ENCODE results near the gene PCDH7.

DNA sequence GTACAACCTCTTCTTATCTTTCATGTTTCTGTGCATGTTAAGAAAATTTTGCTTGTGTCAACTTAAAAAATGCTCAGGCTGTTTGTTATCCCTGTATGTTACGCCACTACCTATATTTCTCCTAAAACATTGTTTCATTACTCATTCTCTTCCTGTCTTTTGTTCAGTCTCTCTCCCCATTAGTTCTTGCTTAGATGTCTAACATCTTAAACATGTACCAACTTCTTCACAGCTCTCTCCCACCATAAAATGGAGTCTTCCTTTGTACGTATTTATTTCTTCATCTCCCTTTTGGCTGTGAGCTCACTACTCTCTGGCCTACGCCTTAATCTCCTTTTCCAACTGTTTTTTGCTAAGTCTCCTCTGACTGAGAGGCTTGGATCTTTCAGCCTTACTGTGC is 36.4 kb downstream of the PCDH7 start:
- TF ChIP-seq, protein P1, sequence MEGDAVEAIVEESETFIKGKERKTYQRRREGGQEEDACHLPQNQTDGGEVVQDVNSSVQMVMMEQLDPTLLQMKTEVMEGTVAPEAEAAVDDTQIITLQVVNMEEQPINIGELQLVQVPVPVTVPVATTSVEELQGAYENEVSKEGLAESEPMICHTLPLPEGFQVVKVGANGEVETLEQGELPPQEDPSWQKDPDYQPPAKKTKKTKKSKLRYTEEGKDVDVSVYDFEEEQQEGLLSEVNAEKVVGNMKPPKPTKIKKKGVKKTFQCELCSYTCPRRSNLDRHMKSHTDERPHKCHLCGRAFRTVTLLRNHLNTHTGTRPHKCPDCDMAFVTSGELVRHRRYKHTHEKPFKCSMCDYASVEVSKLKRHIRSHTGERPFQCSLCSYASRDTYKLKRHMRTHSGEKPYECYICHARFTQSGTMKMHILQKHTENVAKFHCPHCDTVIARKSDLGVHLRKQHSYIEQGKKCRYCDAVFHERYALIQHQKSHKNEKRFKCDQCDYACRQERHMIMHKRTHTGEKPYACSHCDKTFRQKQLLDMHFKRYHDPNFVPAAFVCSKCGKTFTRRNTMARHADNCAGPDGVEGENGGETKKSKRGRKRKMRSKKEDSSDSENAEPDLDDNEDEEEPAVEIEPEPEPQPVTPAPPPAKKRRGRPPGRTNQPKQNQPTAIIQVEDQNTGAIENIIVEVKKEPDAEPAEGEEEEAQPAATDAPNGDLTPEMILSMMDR (conservative IDR thresholded peaks at IDR 0.05; ENCODE audit: low read depth, low read length), result no peak
- TF ChIP-seq EZH2 (IDR thresholded peaks at IDR 0.05; ENCODE audit: low read length, unreplicated experiment) (no peak), EZH2phosphoT487 (IDR thresholded peaks at IDR 0.05; ENCODE audit: borderline replicate concordance, low read length) (no peak)

Measured in PC-3 (cell line).